Naive thymus-derived CD4-positive, alpha-beta T cell (primary cell): ENCODE results near the gene PRSS8. TPM values are rescaled to one million over a fixed set of nuclear protein-coding genes. Genes with fewer than 3 reads are reported as not detected.

Source experiments
- ATAC-seq: fragments of 150-1000 bp; cut with Tn5 transposase; 2 replicates; pipeline ENCODE4 v1.10.0; 2021; ENCODE audit warnings: mild to moderate bottlenecking, moderate library complexity
- CTCF ChIA-PET: fragments of 350-600 bp; sonication (Branson Sonifier 250); formaldehyde crosslinking; loops from one replicate; lab custom pipeline; 2021; ENCODE audit warnings: antibody characterized with exemption; lab: Charles Lee
- POLR2A ChIA-PET: fragments of 350-600 bp; sonication (Branson Sonifier 250); formaldehyde crosslinking; loops from one replicate; lab custom pipeline; 2021; ENCODE audit warnings: antibody characterized with exemption, inconsistent platforms; lab: Charles Lee
- DNase-seq, 9 donors: peaks; one replicate each; pipeline versions ENCODE4 v3.0.0 to v3.0.0-alpha.2; 2020 to 2022; ENCODE audit warnings: mixed read lengths in 1 of 9
- H3K27ac ChIP-seq: one replicate; pipeline ENCODE4 v1.7.0; 2013; ENCODE audit warnings: mild to moderate bottlenecking, low read depth, low read length, moderate library complexity
- H3K27me3 ChIP-seq, 2 donors: one replicate each; pipeline ENCODE4 v1.7.0; 2013; ENCODE audit warnings: low read length in 2 of 2, mild to moderate bottlenecking in 2 of 2, moderate library complexity in 2 of 2; ENCODE audit not compliant: control insufficient read depth in 2 of 2, insufficient read depth in 2 of 2
- H3K36me3 ChIP-seq, 3 experiments: 1 replicate in 2 of 3; 2 replicates in 1 of 3; pipeline ENCODE4 v1.7.0; 2013; ENCODE audit warnings: low read length in 3 of 3, mild to moderate bottlenecking in 3 of 3, moderate library complexity in 1 of 3; ENCODE audit not compliant: insufficient read depth in 3 of 3, control insufficient read depth in 2 of 3
- H3K4me1 ChIP-seq, 2 donors: one replicate each; pipeline ENCODE4 v1.7.0; 2013; ENCODE audit warnings: low read length in 2 of 2, mild to moderate bottlenecking in 2 of 2, moderate library complexity in 1 of 2; ENCODE audit not compliant: control insufficient read depth in 2 of 2, insufficient read depth in 2 of 2
- H3K4me3 ChIP-seq: 2 replicates; pipeline ENCODE4 v1.7.0; 2013; ENCODE audit warnings: mild to moderate bottlenecking, low read length
- H3K9me3 ChIP-seq, 3 experiments: 1 replicate in 2 of 3; 2 replicates in 1 of 3; pipeline ENCODE4 v1.7.0; 2013; ENCODE audit warnings: low read length in 3 of 3; ENCODE audit not compliant: control insufficient read depth in 2 of 3
- H3K27ac Mint-ChIP-seq, 9 donors: one replicate each; pipeline ENCODE4 v1.8.0; 2020 to 2022; ENCODE audit warnings: mixed read lengths in 9 of 9, mild to moderate bottlenecking in 8 of 9, moderate library complexity in 5 of 9, inconsistent platforms in 2 of 9
- H3K27me3 Mint-ChIP-seq, 5 donors: one replicate each; pipeline ENCODE4 v1.8.0; 2021 to 2022; ENCODE audit warnings: mixed read lengths in 5 of 5, mild to moderate bottlenecking in 1 of 5
- H3K36me3 Mint-ChIP-seq, 5 donors: one replicate each; pipeline ENCODE4 v1.8.0; 2020 to 2022; ENCODE audit warnings: mixed read lengths in 5 of 5, mild to moderate bottlenecking in 3 of 5, inconsistent platforms in 1 of 5
- H3K4me1 Mint-ChIP-seq, 7 donors: one replicate each; pipeline ENCODE4 v1.8.0; 2020 to 2022; ENCODE audit warnings: mixed read lengths in 7 of 7, mild to moderate bottlenecking in 3 of 7, inconsistent platforms in 1 of 7
- H3K4me3 Mint-ChIP-seq, 10 donors: one replicate each; pipeline ENCODE4 v1.8.0; 2020 to 2022; ENCODE audit warnings: mild to moderate bottlenecking in 10 of 10, mixed read lengths in 10 of 10, moderate library complexity in 6 of 10, inconsistent platforms in 2 of 10
- H3K9me3 Mint-ChIP-seq, 11 donors: one replicate each; pipeline ENCODE4 v1.8.0; 2020 to 2022; ENCODE audit warnings: mixed read lengths in 11 of 11, mild to moderate bottlenecking in 4 of 11, inconsistent platforms in 1 of 11, moderate library complexity in 1 of 11
- intact Hi-C, 2 donors: fragments of 100-400 bp; cut with micrococcal nuclease; formaldehyde crosslinking; loops; one replicate each; pipeline ENCODE4 v1.15.1; 2023
- polyA plus RNA-seq, 2 donors: library from polyadenylated mRNA; unstranded; fragments of 300-500 nt; fragmentation: Illumina TruSeq; gene quantifications; one replicate each; pipeline ENCODE4 v1.2.3, GENCODE V29; 2021
- total RNA-seq, 6 experiments: library from RNA in 5 of 6; stranded (reverse) in 5 of 6; gene quantifications; 1 replicate in 5 of 6; 2 replicates in 1 of 6; pipeline ENCODE4 v1.2.3 and lab custom pipeline; 2021 to 2026

PRSS8 gene
- total and polyA plus RNA-seq, 7 experiments from 2014 or later, result not detected

DNA sequence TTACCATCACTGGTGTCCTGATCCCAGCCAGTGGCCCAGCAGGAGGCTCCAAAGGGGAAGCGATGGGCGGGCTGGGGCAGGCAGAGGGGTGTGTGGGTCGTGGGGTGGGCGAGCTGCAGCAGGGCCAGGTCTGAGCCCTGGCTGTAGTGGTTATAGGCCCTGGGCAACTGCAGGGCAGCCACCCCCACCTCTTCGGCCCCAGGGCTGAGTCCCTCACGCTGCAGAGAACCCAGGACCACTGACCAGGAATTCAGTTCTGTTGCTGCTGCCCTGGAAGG, 49.0 kb downstream of the PRSS8 start:
- ChIA-PET CTCF (no interaction called here), POLR2A (interaction anchor here (1.1 kb wide), 1 partner anchor 13 kb away, joined by 4 read pairs; the partner anchor contains the start of genes ZNF646 and ZNF668)
- Mint-ChIP-seq H3K9me3 (no peaks in the 10 kb centered on the region), H3K4me1 (peaks cover 5 to 16% (median 9%) of the 10 kb centered on the region in 7 donors), H3K4me3 (no peak overlapping the region), H3K36me3 (peaks cover 0 to 22% (median 0%) of the 10 kb centered on the region in 5 donors), H3K27me3 (no peaks in the 10 kb centered on the region), H3K27ac (peak overlapping the region in 1 of 9 donors; percentile 72)
- Histone ChIP-seq H3K9me3 (no peaks in the 10 kb centered on the region), H3K27ac (no peak overlapping the region), H3K36me3 (peaks cover 0 to 80% (median 3%) of the 10 kb centered on the region in 3 experiments), H3K4me3 (no peak overlapping the region), H3K4me1 (no peaks in the 10 kb centered on the region), H3K27me3 (no peaks in the 10 kb centered on the region)
- ATAC-seq, result no peak
- intact Hi-C loops, result no loop called here
- no peak for DNase-seq

- no peak for DNase-seq
- Mint-ChIP-seq H3K36me3 (peaks cover 0 to 19% (median 0%) of the 10 kb centered on the region in 5 donors), H3K4me3 (no peak overlapping the region), H3K9me3 (no peaks in the 10 kb centered on the region), H3K27ac (peak overlapping the region in 2 of 9 donors; percentile 72 to 85), H3K27me3 (no peaks in the 10 kb centered on the region), H3K4me1 (peaks cover 5 to 17% (median 10%) of the 10 kb centered on the region in 7 donors)
- ChIA-PET CTCF (no interaction called here), POLR2A (interaction anchor here (1.1 kb wide), 1 partner anchor 13 kb away, joined by 4 read pairs; the partner anchor contains the start of genes ZNF646 and ZNF668)
- Histone ChIP-seq H3K9me3 (no peaks in the 10 kb centered on the region), H3K4me3 (no peak overlapping the region), H3K4me1 (no peaks in the 10 kb centered on the region), H3K36me3 (peaks cover 0 to 80% (median 3%) of the 10 kb centered on the region in 3 experiments), H3K27me3 (no peaks in the 10 kb centered on the region), H3K27ac (no peak overlapping the region)
- intact Hi-C loops, result no loop called here
- no peak for ATAC-seq
These were observed 49.5 kb downstream of the PRSS8 start for GRCh38 chr16:31085873-31086628.

DNA sequence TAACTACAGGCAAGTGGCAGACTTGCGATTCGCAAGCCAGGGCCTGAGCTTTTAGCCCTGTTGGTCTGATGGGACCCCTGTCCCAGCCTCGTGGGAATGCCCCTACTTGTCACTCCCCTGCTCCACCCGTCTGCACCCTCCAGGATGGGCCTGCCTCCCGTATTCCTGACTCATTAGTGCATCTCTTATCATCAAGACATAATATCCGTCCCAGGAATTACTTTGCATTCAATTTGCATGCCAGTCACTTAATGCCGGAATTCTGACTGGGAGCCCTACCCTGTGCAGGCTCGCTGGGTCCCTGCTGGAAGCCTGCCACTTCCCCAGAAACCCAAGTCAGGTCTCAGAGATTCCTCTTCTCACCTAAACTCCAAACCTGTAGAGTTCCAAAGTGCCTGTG, 50.1 kb downstream of the PRSS8 start:
- ChIA-PET POLR2A (interaction anchor here (1.1 to 2.2 kb wide), 2 partner anchors 11 to 12 kb away, joined by 4 to 7 read pairs; partner anchors contain the start of genes ZNF646 and ZNF668), CTCF (interaction anchor here (1.1 kb wide), 1 partner anchor 57 kb away, joined by 4 read pairs; no protein-coding TSS in a partner anchor)
- Histone ChIP-seq H3K4me1 (no peaks in the 10 kb centered on the region), H3K9me3 (no peaks in the 10 kb centered on the region), H3K27me3 (no peaks in the 10 kb centered on the region), H3K4me3 (no peak overlapping the region), H3K36me3 (peaks cover 0 to 80% (median 0%) of the 10 kb centered on the region in 3 experiments), H3K27ac (no peak overlapping the region)
- DNase-seq (no peak), ATAC-seq (no peak)
- Mint-ChIP-seq H3K9me3 (no peaks in the 10 kb centered on the region), H3K4me1 (peaks cover 5 to 19% (median 13%) of the 10 kb centered on the region in 7 donors), H3K27ac (peak overlapping the region in 2 of 9 donors; percentile 16 to 20), H3K36me3 (peaks cover 0 to 13% (median 3%) of the 10 kb centered on the region in 5 donors), H3K27me3 (no peaks in the 10 kb centered on the region), H3K4me3 (no peak overlapping the region)
- intact Hi-C loops, result no loop called here

GRCh38 chr16:31084584-31085302, 50.8 kb downstream of the PRSS8 start:
- Mint-ChIP-seq H3K9me3 (no peaks in the 10 kb centered on the region), H3K27me3 (no peaks in the 10 kb centered on the region), H3K4me1 (peaks cover 5 to 21% (median 15%) of the 10 kb centered on the region in 7 donors), H3K27ac (no peak overlapping the region), H3K36me3 (peaks cover 0 to 13% (median 3%) of the 10 kb centered on the region in 5 donors), H3K4me3 (no peak overlapping the region)
- Histone ChIP-seq H3K36me3 (peaks cover 0 to 81% (median 0%) of the 10 kb centered on the region in 3 experiments), H3K4me3 (no peak overlapping the region), H3K27me3 (no peaks in the 10 kb centered on the region), H3K4me1 (no peaks in the 10 kb centered on the region), H3K9me3 (no peaks in the 10 kb centered on the region), H3K27ac (no peak overlapping the region)
- no peak for DNase-seq
- CTCF ChIA-PET, result interaction anchor here (1.1 kb wide), 1 partner anchor 58 kb away, joined by 4 read pairs; no protein-coding TSS in a partner anchor
- intact Hi-C loops, result no loop called here
- POLR2A ChIA-PET, result interaction anchor here (0.5 to 2.2 kb wide), 2 partner anchors 11 to 35 kb away, joined by 5 to 7 read pairs; partner anchors contain the start of genes ZNF646 and ZNF668
- ATAC-seq, result no peak

DNA sequence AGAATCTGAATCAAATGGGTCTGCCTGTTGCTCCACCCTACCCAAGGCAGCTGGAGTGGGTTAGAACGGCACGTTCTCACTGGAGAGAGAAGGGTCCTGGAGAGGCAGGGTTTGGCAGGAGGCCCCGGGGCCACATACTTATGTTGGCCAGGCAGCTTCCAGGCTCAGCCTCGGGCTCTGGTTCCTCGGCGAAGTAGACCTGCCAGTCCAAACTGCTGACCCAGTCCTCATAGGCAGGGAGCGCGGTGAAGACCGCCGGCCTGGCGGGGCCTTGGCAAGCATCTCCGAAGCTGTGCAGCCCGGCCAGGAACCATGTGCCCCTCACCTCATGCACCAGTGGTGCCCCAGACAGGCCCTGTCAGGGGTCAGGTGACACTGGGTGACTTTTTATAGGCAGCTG, 51.5 kb downstream of the PRSS8 start:
- ChIA-PET POLR2A (interaction anchor here (0.5 to 2.2 kb wide), 2 partner anchors 10 to 35 kb away, joined by 5 to 7 read pairs; partner anchors contain the start of genes ZNF646 and ZNF668), CTCF (interaction anchor here (1.1 kb wide), 1 partner anchor 59 kb away, joined by 4 read pairs; no protein-coding TSS in a partner anchor)
- Mint-ChIP-seq H3K4me3 (no peak overlapping the region), H3K9me3 (no peaks in the 10 kb centered on the region), H3K27ac (peak overlapping the region in 2 of 9 donors; percentile 25 to 76), H3K36me3 (peaks cover 0 to 14% (median 3%) of the 10 kb centered on the region in 5 donors), H3K4me1 (peaks cover 6 to 24% (median 16%) of the 10 kb centered on the region in 7 donors), H3K27me3 (no peaks in the 10 kb centered on the region)
- no peaks in the 10 kb centered on the region for H3K9me3 ChIP-seq
- H3K27me3 ChIP-seq, result no peaks in the 10 kb centered on the region
- no peak overlapping the region for H3K4me3 ChIP-seq
- intact Hi-C loops, result no loop called here
- H3K27ac ChIP-seq, result no peak overlapping the region
- no peak for DNase-seq
- ATAC-seq, result no peak
- H3K36me3 ChIP-seq, result peaks cover 0 to 88% (median under 1%) of the 10 kb centered on the region in 3 experiments
- H3K4me1 ChIP-seq, result no peaks in the 10 kb centered on the region

DNA sequence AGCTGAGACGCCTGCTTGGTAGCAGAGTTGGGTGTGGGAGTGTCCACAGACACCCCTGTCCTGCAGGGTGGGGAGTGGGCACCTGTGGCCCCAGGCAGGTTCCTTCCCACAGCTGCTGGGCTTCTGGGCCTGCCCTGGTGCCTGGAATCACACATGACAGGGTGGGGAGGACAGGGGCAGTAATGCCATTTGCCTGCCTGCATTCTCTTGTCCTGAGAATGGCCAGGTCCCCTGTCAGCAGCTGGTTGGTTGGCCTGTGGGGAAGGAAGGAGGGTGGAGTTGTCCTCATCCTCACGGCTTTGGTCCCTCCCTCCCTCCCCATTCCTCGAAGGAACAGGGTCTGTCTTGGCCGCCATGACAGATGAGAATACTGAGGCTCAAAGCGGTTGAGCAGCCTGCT, 52.0 kb downstream of the PRSS8 start:
- intact Hi-C loops, result no loop called here
- Mint-ChIP-seq H3K4me3 (no peak overlapping the region), H3K4me1 (peaks cover 6 to 28% (median 19%) of the 10 kb centered on the region in 7 donors), H3K27me3 (no peaks in the 10 kb centered on the region), H3K36me3 (peaks cover 0 to 17% (median 3%) of the 10 kb centered on the region in 5 donors), H3K9me3 (no peaks in the 10 kb centered on the region), H3K27ac (peak overlapping the region in 3 of 9 donors; percentile 21 to 76 (median 25))
- peaks cover 0 to 89% (median 4%) of the 10 kb centered on the region in 3 experiments for H3K36me3 ChIP-seq
- no peaks in the 10 kb centered on the region for H3K9me3 ChIP-seq
- ChIA-PET CTCF (no interaction called here), POLR2A (interaction anchor here (2.2 kb wide), 1 partner anchor 10 kb away, joined by 7 read pairs; the partner anchor contains the start of genes ZNF646 and ZNF668)
- no peak overlapping the region for H3K4me3 ChIP-seq
- no peak for DNase-seq
- H3K4me1 ChIP-seq, result no peaks in the 10 kb centered on the region
- ATAC-seq, result no peak
- H3K27ac ChIP-seq, result no peak overlapping the region
- H3K27me3 ChIP-seq, result no peaks in the 10 kb centered on the region
